Mucosa of descending colon (tissue), 3 donors: ENCODE data around the gene CXXC5. TPM values are rescaled to one million over a fixed set of nuclear protein-coding genes. Genes with fewer than 3 reads are reported as not detected.
A peak's percentile ranks its signal among the peaks of the same experiment; 100 is the strongest.

Experiments
- ATAC-seq: fragments of 200-7000 bp; cut with Tn5 transposase; one replicate; pipeline ENCODE4 v1.9.1; 2020; ENCODE audit warnings: mild to moderate bottlenecking, moderate library complexity
- DNase-seq, 3 donors: peaks; one replicate each; pipeline ENCODE4 v3.0.0-alpha.2; 2020
- H3K36me3 ChIP-seq: fragments of 200-600 bp; one replicate; pipeline ENCODE4 v1.8.0; 2021; ENCODE audit warnings: low read depth, mild to moderate bottlenecking
- H3K4me1 ChIP-seq: fragments of 200-600 bp; one replicate; pipeline ENCODE4 v1.8.0; 2021; ENCODE audit warnings: low read depth, mild to moderate bottlenecking
- H3K4me3 ChIP-seq: fragments of 200-600 bp; one replicate; pipeline ENCODE4 v1.8.0; 2021; ENCODE audit warnings: mild to moderate bottlenecking
- H3K9me3 ChIP-seq: fragments of 200-600 bp; one replicate; pipeline ENCODE4 v1.8.0; 2021; ENCODE audit warnings: mild to moderate bottlenecking
- CTCF ChIP-seq: fragments of 200-600 bp; IDR thresholded peaks from one replicate; pipeline ENCODE4 v1.8.0; 2022; ENCODE audit warnings: antibody characterized with exemption, mild to moderate bottlenecking
- intact Hi-C, 2 donors: fragments of 100-400 bp; cut with DNase I in 1 of 2; cut with micrococcal nuclease in 1 of 2; formaldehyde crosslinking; loops; one replicate each; pipeline versions ENCODE4 v1.11.0 to v1.11.1; 2022; cut with DNase I, micrococcal nuclease
- total RNA-seq, 3 donors: library from RNA; stranded (reverse); fragmentation: NEBNext Ultra II Directional in 2 of 3; extraction: Animal tissue kit (Norgen Biotek cat#: 25700) in 2 of 3; gene quantifications; one replicate each; pipeline versions ENCODE4 v1.2.1 to v1.2.4, GENCODE V29; 2021 to 2023
- donor health status: DM: no; HTN: no; CAD: no; lungs with moderate emphysema.
- donor health status: DM: no; HTN: no; CAD: no.
- donor health status: DM: no; HTN: yes; CAD: no.

The CXXC5 gene
- total RNA-seq, 3 donors from 2014 or later, result 28.1 to 31.0 (median 28.3) TPM

- ATAC-seq, result no peak
- H3K9me3 ChIP-seq, result no peaks in the 10 kb centered on the region
- DNase-seq, result peak in 1 of 3 donors; percentile 46
- intact Hi-C loops, result no loop called here
- H3K36me3 ChIP-seq, result no peaks in the 10 kb centered on the region
- no peak overlapping the region for H3K4me3 ChIP-seq
- H3K4me1 ChIP-seq, result peaks cover 3% of the 10 kb centered on the region
- TF ChIP-seq CTCF, result no peak
Measured at GRCh38 chr5:139676951-139677735, 29.0 kb downstream of the CXXC5 start.

- no peak for TF ChIP-seq CTCF
- DNase-seq (peak in 1 of 3 donors; percentile 48), ATAC-seq (no peak)
- Histone ChIP-seq H3K4me1 (peaks cover 3% of the 10 kb centered on the region), H3K36me3 (no peaks in the 10 kb centered on the region), H3K9me3 (no peaks in the 10 kb centered on the region), H3K4me3 (no peak overlapping the region)
- intact Hi-C loops, result no loop called here
Measured at GRCh38 chr5:139677736-139678613, 29.8 kb downstream of the CXXC5 start.

- peaks cover 3% of the 10 kb centered on the region for H3K4me1 ChIP-seq
- DNase-seq (peak in 1 of 3 donors; percentile 56), ATAC-seq (peak; percentile 17)
- H3K9me3 ChIP-seq, result no peaks in the 10 kb centered on the region
- intact Hi-C loops, result no loop called here
- no peak overlapping the region for H3K4me3 ChIP-seq
- H3K36me3 ChIP-seq, result no peaks in the 10 kb centered on the region
- TF ChIP-seq CTCF, result no peak
Measured at GRCh38 chr5:139678751-139679750, 30.9 kb downstream of the CXXC5 start.

GRCh38 chr5:139680368-139681111 lies 32.4 kb downstream of the CXXC5 start:
- Histone ChIP-seq H3K9me3 (no peaks in the 10 kb centered on the region), H3K36me3 (no peaks in the 10 kb centered on the region), H3K4me1 (no peaks in the 10 kb centered on the region), H3K4me3 (no peak overlapping the region)
- ATAC-seq (no peak), DNase-seq (peak in 1 of 3 donors; percentile 38)
- no peak for TF ChIP-seq CTCF
- intact Hi-C loops, result no loop called here
